HCT116 (cell line): ENCODE results near the gene DLX2. TPM values are rescaled to one million over a fixed set of nuclear protein-coding genes. Genes with fewer than 3 reads are reported as not detected.
A peak's percentile ranks its signal among the peaks of the same experiment; 100 is the strongest.

Experiments
- ATAC-seq: fragments of 200-7000 bp; cut with Tn5 transposase; 2 replicates; pipeline ENCODE4 v1.9.1; 2020; ENCODE audit warnings: mild to moderate bottlenecking, moderate library complexity
- BruUV-seq: library from RNA; stranded (reverse); fragments of 400-500 nt; replicated peaks from 2 replicates; lab custom pipeline; 2021; lab: Mats Ljungman, UMichigan
- CTCF ChIA-PET: fragments of 300-600 bp; sonication (Branson Sonifier 250); formaldehyde crosslinking; loops from one replicate; lab custom pipeline; 2021; ENCODE audit warnings: antibody characterized with exemption; lab: Charles Lee
- POLR2A ChIA-PET: fragments of 300-600, 350-600 bp; sonication (Branson Sonifier 250); formaldehyde crosslinking; loops from one replicate; lab custom pipeline; 2021; ENCODE audit warnings: antibody characterized with exemption; lab: Charles Lee
- RAD21 ChIA-PET, 2 experiments: fragments of 300-600 bp; sonication (Branson Sonifier 250); formaldehyde crosslinking; loops; one replicate each; lab custom pipeline; 2023; ENCODE audit warnings: low total read pairs in 2 of 2; ENCODE audit not compliant: uncharacterized antibody in 2 of 2, unreplicated experiment in 2 of 2, low non-redundant PET in 1 of 2; lab: Charles Lee
- DNase-seq: peaks from one replicate; pipeline ENCODE4 v3.0.0-alpha.2; 2010; ENCODE audit warnings: low read depth, low spot score
- H2AFZ ChIP-seq: fragments of 200-600 bp; shearing (Covaris generic), sonication (generic); 2 replicates; pipeline ENCODE4 v1.6.1; 2017; ENCODE audit warnings: low read depth, mixed run types, mixed read lengths, antibody characterized with exemption, low read length; ENCODE audit not compliant: poor library complexity, severe bottlenecking
- H3K27ac ChIP-seq: 2 replicates; pipeline ENCODE4 v1.5.1; 2012; ENCODE audit warnings: low read depth, low read length
- H3K27me3 ChIP-seq: fragments of 200-600 bp; sonication (generic); 2 replicates; pipeline ENCODE4 v1.6.1; 2016; ENCODE audit warnings: mixed run types, low read length, mixed read lengths; ENCODE audit not compliant: insufficient read depth
- H3K36me3 ChIP-seq, 2 experiments: fragments of 200-500 bp in 1 of 2; fragments of 200-600 bp in 1 of 2; sonication (Bioruptor generic) in 1 of 2; sonication (generic) in 1 of 2; 2 replicates each; pipeline versions ENCODE4 v1.5.1 to v1.6.1; 2014 to 2016; ENCODE audit warnings: low read length in 2 of 2, inconsistent platforms in 1 of 2, mixed read lengths in 1 of 2, mixed run types in 1 of 2; ENCODE audit not compliant: insufficient read depth in 2 of 2, control insufficient read depth in 1 of 2
- H3K4me1 ChIP-seq, 2 experiments: fragments of 200-600 bp in 1 of 2; sonication (generic) in 1 of 2; 2 replicates each; pipeline versions ENCODE4 v1.5.1 to v1.6.1; 2012 to 2017; ENCODE audit warnings: low read length in 2 of 2, inconsistent platforms in 1 of 2, mild to moderate bottlenecking in 1 of 2, mixed read lengths in 1 of 2, mixed run types in 1 of 2, moderate library complexity in 1 of 2; ENCODE audit not compliant: insufficient read depth in 2 of 2, control insufficient read depth in 1 of 2
- H3K4me2 ChIP-seq: fragments of 200-600 bp; sonication (generic); 2 replicates; pipeline ENCODE4 v1.6.1; 2017; ENCODE audit warnings: mixed run types, low read length, mixed read lengths
- H3K4me3 ChIP-seq, 2 experiments: fragments of 200-600 bp in 1 of 2; sonication (generic) in 1 of 2; replicated peaks in 1 of 2; 2 replicates each; pipeline ENCODE4 v1.5.1; 2011 to 2016; ENCODE audit warnings: low read length in 2 of 2, control low read depth in 1 of 2, low read depth in 1 of 2, mild to moderate bottlenecking in 1 of 2, mixed read lengths in 1 of 2, mixed run types in 1 of 2
- H3K79me2 ChIP-seq: fragments of 200-600 bp; sonication (generic); 2 replicates; pipeline ENCODE4 v1.6.1; 2017; ENCODE audit warnings: mild to moderate bottlenecking, mixed run types, low read length, moderate library complexity, mixed read lengths; ENCODE audit not compliant: insufficient read depth
- H3K9ac ChIP-seq: fragments of 200-600 bp; sonication (generic); 2 replicates; pipeline ENCODE4 v1.6.1; 2016; ENCODE audit warnings: low read length, mixed read lengths
- H3K9me2 ChIP-seq: fragments of 200-600 bp; sonication (generic), shearing (Covaris generic); 2 replicates; pipeline ENCODE4 v1.6.1; 2017; ENCODE audit warnings: mixed run types, mild to moderate bottlenecking, moderate library complexity; ENCODE audit not compliant: insufficient read depth
- H3K9me3 ChIP-seq, 2 experiments: fragments of 200-500 bp in 1 of 2; fragments of 200-600 bp in 1 of 2; sonication (Bioruptor generic) in 1 of 2; sonication (generic) in 1 of 2; 2 replicates each; pipeline ENCODE4 v1.6.1; 2014 to 2017; ENCODE audit warnings: low read length in 2 of 2, mixed read lengths in 2 of 2, inconsistent platforms in 1 of 2, low read depth in 1 of 2, mild to moderate bottlenecking in 1 of 2, mixed run types in 1 of 2, moderate library complexity in 1 of 2; ENCODE audit not compliant: control insufficient read depth in 1 of 2, insufficient read depth in 1 of 2
- H4K20me1 ChIP-seq: fragments of 200-600 bp; sonication (generic), shearing (Covaris generic); 2 replicates; pipeline ENCODE4 v1.6.1; 2017; ENCODE audit warnings: mixed run types, mild to moderate bottlenecking, moderate library complexity; ENCODE audit not compliant: insufficient read depth
- CBX3 ChIP-seq: IDR thresholded peaks from 2 replicates; pipeline ENCODE4 v1.6.1; 2012; ENCODE audit warnings: low read depth
- CEBPB ChIP-seq: IDR thresholded peaks from 2 replicates; pipeline ENCODE4 v1.6.1; 2012; ENCODE audit warnings: low read depth
- EZH2 ChIP-seq: fragments of 200-600 bp; sonication (generic); IDR thresholded peaks from 2 replicates; pipeline ENCODE4 v1.6.1; 2017; ENCODE audit warnings: antibody characterized with exemption, mixed run types
- EZH2phosphoT487 ChIP-seq: fragments of 200-600 bp; IDR thresholded peaks from 2 replicates; pipeline ENCODE4 v1.6.1; 2018; ENCODE audit warnings: antibody characterized with exemption, borderline replicate concordance
- FOSL1 ChIP-seq: IDR thresholded peaks from 2 replicates; pipeline ENCODE4 v1.6.1; 2012; ENCODE audit warnings: low read depth
- JUND ChIP-seq: IDR thresholded peaks from 2 replicates; pipeline ENCODE4 v1.6.1; 2012
- POLR2A ChIP-seq: IDR thresholded peaks from 2 replicates; pipeline ENCODE4 v1.7.0; 2011; ENCODE audit warnings: borderline replicate concordance; ENCODE audit not compliant: insufficient read depth, insufficient read length; ENCODE audit errors: extremely low read depth
- POLR2AphosphoS5 ChIP-seq: IDR thresholded peaks from 2 replicates; pipeline ENCODE4 v1.6.1; 2011; ENCODE audit warnings: mild to moderate bottlenecking, low read depth, low read length, moderate library complexity
- RAD21 ChIP-seq: IDR thresholded peaks from 2 replicates; pipeline ENCODE4 v1.6.1; 2012; ENCODE audit warnings: low read depth, mild to moderate bottlenecking
- SP1 ChIP-seq: IDR thresholded peaks from 2 replicates; pipeline ENCODE4 v1.6.1; 2012; ENCODE audit warnings: low read depth
- SRF ChIP-seq: IDR thresholded peaks from 2 replicates; pipeline ENCODE4 v1.6.1; 2012; ENCODE audit warnings: low read depth
- TCF7L2 ChIP-seq: IDR thresholded peaks from 2 replicates; pipeline ENCODE4 v1.7.0; 2011; ENCODE audit warnings: borderline replicate concordance, inconsistent platforms; ENCODE audit not compliant: insufficient read depth, insufficient read length; ENCODE audit errors: extremely low read depth
- YY1 ChIP-seq: IDR thresholded peaks from 2 replicates; pipeline ENCODE4 v1.6.1; 2011; ENCODE audit warnings: low read length, low read depth, moderate library complexity, mild to moderate bottlenecking; ENCODE audit not compliant: insufficient replicate concordance; ENCODE audit errors: extremely low read depth
- ZFX ChIP-seq: fragments of 450-650 bp; IDR thresholded peaks from 2 replicates; pipeline ENCODE4 v1.6.1; 2017
- ZNF274 ChIP-seq: fragments of 200-500 bp; sonication (Bioruptor generic); IDR thresholded peaks from 2 replicates; pipeline ENCODE4 v1.6.1; 2014; ENCODE audit warnings: mild to moderate bottlenecking, low read depth, low read length, inconsistent platforms
- intact Hi-C: fragments of 100-400 bp; cut with micrococcal nuclease; formaldehyde crosslinking; loops from 2 replicates; pipeline ENCODE4 v1.10.0; 2022
- total RNA-seq: library from RNA; stranded (reverse); gene quantifications from one replicate; pipeline ENCODE4 v1.2.1, GENCODE V29; 2021; ENCODE audit not compliant: unreplicated experiment
- TF ChIP-seq, protein P1 (sequence below): IDR thresholded peaks from 2 replicates; pipeline ENCODE4 v1.6.1; 2012; ENCODE audit warnings: low read depth
- TF ChIP-seq, protein P2 (sequence below): IDR thresholded peaks from 2 replicates; pipeline ENCODE4 v1.6.1; 2012
- TF ChIP-seq, protein P3 (sequence below): IDR thresholded peaks from 2 replicates; pipeline ENCODE4 v1.6.1; 2011; ENCODE audit warnings: mild to moderate bottlenecking, low read length, moderate library complexity; ENCODE audit not compliant: insufficient replicate concordance; ENCODE audit errors: extremely low read depth
- TF ChIP-seq, protein P4 (sequence below), 3 experiments: fragments of 200-600 bp in 1 of 3; sonication (generic) in 1 of 3; IDR thresholded peaks in 2 of 3; conservative IDR thresholded peaks in 1 of 3; 2 replicates each; pipeline ENCODE4 v1.5.1; 2012 to 2017; ENCODE audit warnings: low read depth in 2 of 3, low read length in 2 of 3, antibody characterized with exemption in 1 of 3, borderline replicate concordance in 1 of 3, control low read depth in 1 of 3, mild to moderate bottlenecking in 1 of 3, mixed read lengths in 1 of 3, mixed run types in 1 of 3, moderate library complexity in 1 of 3; ENCODE audit not compliant: insufficient read depth in 1 of 3
- TF ChIP-seq, protein P5 (sequence below): IDR thresholded peaks from 2 replicates; pipeline ENCODE4 v1.6.1; 2012

The DLX2 gene
- total RNA-seq, 1 experiment from 2014 or later, result 3.7 TPM

DNA sequence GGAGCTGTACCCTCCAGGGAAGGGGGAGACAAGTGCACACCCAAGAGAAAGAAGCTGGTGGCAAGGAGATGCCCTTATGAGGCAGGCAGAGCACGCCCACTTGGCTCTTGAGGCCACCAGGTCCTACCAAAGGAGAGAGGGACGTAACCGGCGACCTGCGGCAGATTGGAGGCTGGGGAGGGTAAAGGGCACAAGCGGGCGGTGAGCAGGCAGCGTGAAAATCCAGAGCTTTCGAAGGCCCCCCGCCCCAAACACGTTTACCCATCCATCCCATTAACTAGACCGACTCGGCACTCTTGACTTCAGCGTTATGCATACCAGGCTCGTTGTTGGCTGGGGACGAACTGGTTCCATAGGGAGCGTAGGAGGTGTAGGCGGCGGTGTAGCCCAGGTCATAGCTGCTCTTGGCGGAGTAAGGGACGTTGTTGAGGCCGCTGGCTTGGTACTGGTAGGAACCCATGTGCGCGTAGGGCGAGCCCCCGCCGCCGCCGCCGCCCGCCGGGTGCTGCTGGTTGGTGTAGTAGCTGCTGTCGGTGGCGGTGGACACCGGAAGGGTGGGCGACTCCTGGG lies 794 bp downstream of the DLX2 start:
- TF ChIP-seq YY1 (no peak), POLR2AphosphoS5 (no peak), CEBPB (no peak), FOSL1 (no peak), ZNF274 (no peak), SRF (no peak), JUND (no peak), TCF7L2 (no peak), EZH2 (no peak), SP1 (no peak), EZH2phosphoT487 (no peak), ZFX (no peak), POLR2A (no peak), CBX3 (no peak), RAD21 (no peak)
- TF ChIP-seq, protein P1, sequence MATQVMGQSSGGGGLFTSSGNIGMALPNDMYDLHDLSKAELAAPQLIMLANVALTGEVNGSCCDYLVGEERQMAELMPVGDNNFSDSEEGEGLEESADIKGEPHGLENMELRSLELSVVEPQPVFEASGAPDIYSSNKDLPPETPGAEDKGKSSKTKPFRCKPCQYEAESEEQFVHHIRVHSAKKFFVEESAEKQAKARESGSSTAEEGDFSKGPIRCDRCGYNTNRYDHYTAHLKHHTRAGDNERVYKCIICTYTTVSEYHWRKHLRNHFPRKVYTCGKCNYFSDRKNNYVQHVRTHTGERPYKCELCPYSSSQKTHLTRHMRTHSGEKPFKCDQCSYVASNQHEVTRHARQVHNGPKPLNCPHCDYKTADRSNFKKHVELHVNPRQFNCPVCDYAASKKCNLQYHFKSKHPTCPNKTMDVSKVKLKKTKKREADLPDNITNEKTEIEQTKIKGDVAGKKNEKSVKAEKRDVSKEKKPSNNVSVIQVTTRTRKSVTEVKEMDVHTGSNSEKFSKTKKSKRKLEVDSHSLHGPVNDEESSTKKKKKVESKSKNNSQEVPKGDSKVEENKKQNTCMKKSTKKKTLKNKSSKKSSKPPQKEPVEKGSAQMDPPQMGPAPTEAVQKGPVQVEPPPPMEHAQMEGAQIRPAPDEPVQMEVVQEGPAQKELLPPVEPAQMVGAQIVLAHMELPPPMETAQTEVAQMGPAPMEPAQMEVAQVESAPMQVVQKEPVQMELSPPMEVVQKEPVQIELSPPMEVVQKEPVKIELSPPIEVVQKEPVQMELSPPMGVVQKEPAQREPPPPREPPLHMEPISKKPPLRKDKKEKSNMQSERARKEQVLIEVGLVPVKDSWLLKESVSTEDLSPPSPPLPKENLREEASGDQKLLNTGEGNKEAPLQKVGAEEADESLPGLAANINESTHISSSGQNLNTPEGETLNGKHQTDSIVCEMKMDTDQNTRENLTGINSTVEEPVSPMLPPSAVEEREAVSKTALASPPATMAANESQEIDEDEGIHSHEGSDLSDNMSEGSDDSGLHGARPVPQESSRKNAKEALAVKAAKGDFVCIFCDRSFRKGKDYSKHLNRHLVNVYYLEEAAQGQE, result no peak
- TF ChIP-seq, protein P2, sequence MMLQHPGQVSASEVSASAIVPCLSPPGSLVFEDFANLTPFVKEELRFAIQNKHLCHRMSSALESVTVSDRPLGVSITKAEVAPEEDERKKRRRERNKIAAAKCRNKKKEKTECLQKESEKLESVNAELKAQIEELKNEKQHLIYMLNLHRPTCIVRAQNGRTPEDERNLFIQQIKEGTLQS, result no peak
- TF ChIP-seq, protein P3, sequence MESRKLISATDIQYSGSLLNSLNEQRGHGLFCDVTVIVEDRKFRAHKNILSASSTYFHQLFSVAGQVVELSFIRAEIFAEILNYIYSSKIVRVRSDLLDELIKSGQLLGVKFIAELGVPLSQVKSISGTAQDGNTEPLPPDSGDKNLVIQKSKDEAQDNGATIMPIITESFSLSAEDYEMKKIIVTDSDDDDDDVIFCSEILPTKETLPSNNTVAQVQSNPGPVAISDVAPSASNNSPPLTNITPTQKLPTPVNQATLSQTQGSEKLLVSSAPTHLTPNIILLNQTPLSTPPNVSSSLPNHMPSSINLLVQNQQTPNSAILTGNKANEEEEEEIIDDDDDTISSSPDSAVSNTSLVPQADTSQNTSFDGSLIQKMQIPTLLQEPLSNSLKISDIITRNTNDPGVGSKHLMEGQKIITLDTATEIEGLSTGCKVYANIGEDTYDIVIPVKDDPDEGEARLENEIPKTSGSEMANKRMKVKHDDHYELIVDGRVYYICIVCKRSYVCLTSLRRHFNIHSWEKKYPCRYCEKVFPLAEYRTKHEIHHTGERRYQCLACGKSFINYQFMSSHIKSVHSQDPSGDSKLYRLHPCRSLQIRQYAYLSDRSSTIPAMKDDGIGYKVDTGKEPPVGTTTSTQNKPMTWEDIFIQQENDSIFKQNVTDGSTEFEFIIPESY, result no peak
- TF ChIP-seq, protein P4, sequence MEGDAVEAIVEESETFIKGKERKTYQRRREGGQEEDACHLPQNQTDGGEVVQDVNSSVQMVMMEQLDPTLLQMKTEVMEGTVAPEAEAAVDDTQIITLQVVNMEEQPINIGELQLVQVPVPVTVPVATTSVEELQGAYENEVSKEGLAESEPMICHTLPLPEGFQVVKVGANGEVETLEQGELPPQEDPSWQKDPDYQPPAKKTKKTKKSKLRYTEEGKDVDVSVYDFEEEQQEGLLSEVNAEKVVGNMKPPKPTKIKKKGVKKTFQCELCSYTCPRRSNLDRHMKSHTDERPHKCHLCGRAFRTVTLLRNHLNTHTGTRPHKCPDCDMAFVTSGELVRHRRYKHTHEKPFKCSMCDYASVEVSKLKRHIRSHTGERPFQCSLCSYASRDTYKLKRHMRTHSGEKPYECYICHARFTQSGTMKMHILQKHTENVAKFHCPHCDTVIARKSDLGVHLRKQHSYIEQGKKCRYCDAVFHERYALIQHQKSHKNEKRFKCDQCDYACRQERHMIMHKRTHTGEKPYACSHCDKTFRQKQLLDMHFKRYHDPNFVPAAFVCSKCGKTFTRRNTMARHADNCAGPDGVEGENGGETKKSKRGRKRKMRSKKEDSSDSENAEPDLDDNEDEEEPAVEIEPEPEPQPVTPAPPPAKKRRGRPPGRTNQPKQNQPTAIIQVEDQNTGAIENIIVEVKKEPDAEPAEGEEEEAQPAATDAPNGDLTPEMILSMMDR (IDR thresholded peaks at IDR 0.05 in 2 of 3, conservative IDR thresholded peaks at IDR 0.05 in 1 of 3; ENCODE audit: borderline replicate concordance in 1 of 3, insufficient read depth in 1 of 3, low read depth in 2 of 3, low read length in 2 of 3), result no peak
- TF ChIP-seq, protein P5, sequence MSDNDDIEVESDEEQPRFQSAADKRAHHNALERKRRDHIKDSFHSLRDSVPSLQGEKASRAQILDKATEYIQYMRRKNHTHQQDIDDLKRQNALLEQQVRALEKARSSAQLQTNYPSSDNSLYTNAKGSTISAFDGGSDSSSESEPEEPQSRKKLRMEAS, result no peak
- POLR2A ChIA-PET, result no interaction called here
- no peaks in the 10 kb centered on the region for H4K20me1 ChIP-seq
- no peaks in the 10 kb centered on the region for H3K36me3 ChIP-seq
- no peaks in the 10 kb centered on the region for H3K79me2 ChIP-seq
- H3K4me3 ChIP-seq, result peak overlapping the region; percentile 60 to 64
- H3K27me3 ChIP-seq, result no peaks in the 10 kb centered on the region
- intact Hi-C loops, result loop anchor here (2.0 to 5.0 kb wide), 2 partner anchors 93 to 360 kb away; no protein-coding TSS in a partner anchor
- peaks cover 46 to 64% of the 10 kb centered on the region in 2 experiments for H3K4me1 ChIP-seq
- ATAC-seq, result peak; percentile 1; the same call in 1 of the 2 replicates
- H3K9ac ChIP-seq, result peak overlapping the region; percentile 63
- RAD21 ChIA-PET, result no interaction called here
- peak overlapping the region; percentile 86 for H3K4me2 ChIP-seq
- H3K9me3 ChIP-seq, result no peaks in the 10 kb centered on the region
- no peak overlapping the region for H2AFZ ChIP-seq
- CTCF ChIA-PET, result interaction anchor here (2.0 kb wide), 1 partner anchor 396 kb away, joined by 6 read pairs; no protein-coding TSS in a partner anchor
- no peak for DNase-seq
- peak overlapping the region; percentile 53; the same call in 1 of the 2 replicates for H3K27ac ChIP-seq
- no peaks in the 10 kb centered on the region for H3K9me2 ChIP-seq
- BruUV-seq, result TSS peak; percentile 74
